Measurements from ENCODE around the gene ITPR2.
"Not testable (repeated sequence)": the region's sequence is repeated elsewhere in the genome, so short reads cannot be mapped to it uniquely, and the experiment has no call there.

Gene ITPR2

DNA sequence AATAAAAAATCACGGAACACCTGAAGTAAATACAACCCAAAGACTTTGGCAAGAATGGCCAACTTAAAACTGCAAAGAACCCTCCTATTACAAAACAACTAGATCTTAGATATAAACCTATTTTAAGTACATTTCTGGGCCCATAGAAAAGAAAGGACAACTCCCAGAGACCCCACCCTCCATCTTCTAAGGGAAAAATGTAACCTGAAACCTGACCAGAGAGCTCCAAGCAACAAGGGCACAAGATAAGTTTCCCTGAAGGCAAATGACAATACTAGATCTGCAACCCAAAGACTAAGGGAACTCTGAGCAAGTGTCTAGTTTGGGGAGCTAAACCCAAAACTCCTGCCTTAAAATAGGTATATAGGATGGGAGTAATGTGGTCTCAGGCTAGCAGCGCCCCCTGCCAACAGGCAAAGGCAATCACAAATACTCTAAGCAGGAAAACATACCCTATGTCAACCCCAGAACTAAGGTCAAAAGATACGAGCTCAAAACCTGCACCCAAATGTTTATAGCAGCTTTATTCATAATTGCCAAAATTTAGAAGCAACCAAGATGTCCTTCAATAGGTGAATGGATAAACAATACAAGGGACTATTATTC is 218.9 kb downstream of the ITPR2 start:
- peak in 1 of 2 experiments; percentile 63 for DNase-seq

DNA sequence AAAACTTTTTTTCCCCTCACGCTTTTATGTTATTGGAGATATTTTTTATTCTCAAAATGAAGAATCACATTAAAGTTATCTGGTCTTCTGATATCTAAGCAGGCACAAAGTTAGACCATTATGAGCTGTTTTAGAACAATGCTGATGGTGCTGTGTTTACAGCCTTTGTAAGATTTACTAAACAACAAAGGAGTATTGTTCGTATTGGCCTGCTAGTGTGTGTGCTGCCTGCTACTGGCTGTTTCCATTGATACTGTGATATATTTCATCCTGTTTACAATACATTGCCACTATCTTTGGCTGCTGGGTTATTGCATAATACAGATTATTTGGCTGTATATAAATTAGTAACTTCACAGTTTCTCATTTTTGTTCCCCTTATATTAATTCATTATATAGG is 220.8 kb downstream of the ITPR2 start:
- no peak for DNase-seq

DNA sequence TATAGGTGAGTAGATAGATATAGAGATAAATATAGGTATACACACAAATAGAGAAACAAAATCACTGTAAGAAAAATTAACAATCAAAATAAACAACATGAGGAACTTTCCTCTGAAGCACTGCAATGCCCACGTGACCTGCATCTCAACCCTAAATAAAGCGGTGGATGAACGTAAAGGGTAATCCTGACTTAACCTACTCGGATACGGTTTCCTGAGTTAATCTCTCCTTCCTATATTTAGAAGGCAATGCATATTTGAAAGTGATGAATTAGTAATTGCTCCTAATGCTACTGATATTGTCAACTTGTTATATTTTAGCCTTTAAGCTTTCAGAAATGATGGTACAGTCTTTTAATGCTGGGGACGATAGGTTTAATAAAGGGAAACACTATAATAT is 221.4 kb downstream of the ITPR2 start:
- DNase-seq = no peak

- no peak for DNase-seq
Observed at GRCh38 chr12:26610774-26611173, 222.2 kb downstream of the ITPR2 start.

DNA sequence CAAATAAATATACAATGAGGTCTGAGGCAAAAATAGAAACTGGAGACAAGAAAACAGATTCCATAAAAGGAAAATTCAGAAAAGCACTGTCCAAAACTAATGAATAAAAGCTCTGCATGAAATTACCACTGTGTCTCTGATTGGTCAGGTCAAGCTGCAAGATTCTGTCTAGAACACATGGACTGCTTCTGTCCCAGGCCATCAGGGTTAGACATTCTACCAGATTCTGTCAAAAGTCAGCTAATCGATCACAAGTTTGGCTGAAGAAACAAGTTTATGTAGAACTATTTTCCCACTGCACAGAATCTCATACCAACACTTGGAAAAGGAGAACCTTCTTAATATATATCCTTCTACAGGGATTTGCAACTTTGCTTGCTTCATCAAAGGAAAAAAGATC is 223.0 kb downstream of the ITPR2 start:
- no peak for DNase-seq

DNA sequence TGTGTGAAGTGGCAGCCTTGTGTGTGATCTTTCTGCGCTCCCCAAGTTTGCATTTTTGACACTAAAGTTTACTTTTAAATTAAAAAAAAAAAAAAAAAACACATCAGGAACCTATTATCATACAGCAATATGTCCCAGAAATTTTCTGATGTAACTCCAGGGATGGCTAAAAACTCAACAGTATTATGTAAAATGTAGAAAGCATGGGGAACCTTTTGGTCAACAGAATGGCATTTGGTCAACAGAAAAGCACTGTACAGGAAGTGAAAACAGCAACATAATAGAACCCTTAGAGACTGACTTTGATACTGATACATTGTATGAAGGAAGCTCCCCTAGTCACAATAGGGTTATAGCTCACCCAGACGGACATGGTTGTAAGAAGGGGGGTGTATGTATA is 224.3 kb downstream of the ITPR2 start:
- DNase-seq = no peak

DNA sequence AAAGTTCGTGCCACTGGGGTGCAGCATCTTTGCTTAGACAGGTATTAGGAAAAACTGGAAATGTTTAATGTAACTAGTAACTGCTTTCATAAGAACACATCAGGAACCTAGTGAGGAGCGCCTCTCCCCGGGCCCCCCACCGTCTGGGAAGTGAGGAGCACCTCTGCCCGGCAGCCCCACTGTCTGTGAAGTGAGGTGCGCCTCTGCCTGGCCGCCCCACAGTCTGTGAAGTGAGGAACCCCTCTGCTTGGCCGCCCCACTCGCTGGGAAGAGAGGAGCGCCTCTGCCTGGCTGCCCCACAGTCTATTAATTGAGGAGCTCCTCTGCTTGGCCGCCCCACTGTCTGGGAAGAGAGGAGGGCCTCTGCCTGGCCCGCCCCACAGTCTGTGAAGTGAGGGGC is 224.7 kb downstream of the ITPR2 start:
- no peak for DNase-seq

DNA sequence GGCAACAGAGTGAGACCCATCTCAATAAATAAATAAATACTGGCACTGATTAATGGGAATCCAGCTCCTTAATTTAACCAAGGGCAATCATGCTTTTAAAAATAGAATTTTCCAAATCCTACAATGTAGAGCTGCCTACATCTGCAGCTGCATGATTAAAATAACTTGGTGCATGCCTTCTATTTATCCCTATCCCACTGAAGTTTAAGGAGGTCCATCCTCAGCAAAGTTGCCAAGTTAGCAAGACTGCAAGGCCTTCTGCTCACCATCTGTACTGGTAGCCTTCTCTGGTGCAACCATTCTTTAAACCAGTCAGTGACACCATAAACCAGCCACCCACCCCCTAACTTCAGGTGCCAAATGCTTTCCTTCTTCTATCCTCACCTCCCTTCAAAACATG is 226.1 kb downstream of the ITPR2 start:
- no peak for DNase-seq

- not testable (repeated sequence) for DNase-seq
Observed at GRCh38 chr12:26604813-26605212, 228.2 kb downstream of the ITPR2 start.

DNA sequence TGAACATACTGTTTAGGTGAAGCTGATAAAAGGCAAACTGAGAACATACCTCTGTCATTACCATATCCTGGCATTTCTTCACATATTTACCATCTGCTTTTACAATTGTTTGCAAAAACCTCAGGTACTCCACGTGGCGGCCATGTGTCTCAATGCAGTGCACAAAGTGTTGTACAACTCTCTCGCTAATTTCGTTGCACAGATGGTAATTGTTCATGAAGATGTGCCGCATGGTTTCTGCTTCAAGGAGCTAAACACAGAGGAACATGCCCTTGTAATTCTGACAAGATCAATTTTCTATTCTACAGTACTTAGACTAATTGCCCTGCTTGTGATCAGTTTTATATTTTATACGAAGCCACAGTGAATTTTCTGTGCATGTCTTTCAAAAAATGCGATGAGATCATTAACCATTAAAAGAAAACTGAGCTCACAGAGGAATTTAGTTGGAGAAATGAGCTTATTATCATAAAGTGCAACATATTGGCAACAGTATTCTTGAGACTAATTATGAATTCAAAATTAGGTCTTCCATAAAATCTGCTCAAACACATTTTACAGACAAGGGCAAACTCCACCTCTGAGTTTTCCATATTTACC is 233.8 kb downstream of the ITPR2 start:
- DNase-seq = peak in 1 of 2 experiments; percentile 13

- peak in 1 of 2 experiments; percentile 23 for DNase-seq
Observed at GRCh38 chr12:26595806-26596205, 237.2 kb downstream of the ITPR2 start.

DNA sequence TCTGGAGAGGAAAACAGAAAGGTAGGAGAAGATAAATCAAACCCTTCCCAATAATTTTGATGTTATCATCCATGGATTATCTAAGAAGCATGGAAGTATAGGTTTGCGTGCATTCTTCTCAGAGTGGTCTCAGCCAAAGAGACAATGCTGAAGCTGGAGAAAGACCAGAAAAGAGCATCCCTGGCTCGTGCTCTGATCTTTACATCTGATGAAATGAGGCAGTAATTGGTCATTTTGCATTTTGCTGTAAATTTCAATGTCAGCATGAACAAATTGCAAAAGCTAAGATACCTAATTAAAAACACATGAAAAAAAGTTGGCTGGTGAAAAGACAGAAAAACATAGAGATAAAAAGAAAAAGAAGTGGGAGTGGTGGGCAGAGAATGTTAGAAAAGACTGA is 252.4 kb downstream of the ITPR2 start:
- no peak for DNase-seq

GRCh38 chr12:26576266-26576665 is 256.7 kb downstream of the ITPR2 start:
- no peak for DNase-seq

DNA sequence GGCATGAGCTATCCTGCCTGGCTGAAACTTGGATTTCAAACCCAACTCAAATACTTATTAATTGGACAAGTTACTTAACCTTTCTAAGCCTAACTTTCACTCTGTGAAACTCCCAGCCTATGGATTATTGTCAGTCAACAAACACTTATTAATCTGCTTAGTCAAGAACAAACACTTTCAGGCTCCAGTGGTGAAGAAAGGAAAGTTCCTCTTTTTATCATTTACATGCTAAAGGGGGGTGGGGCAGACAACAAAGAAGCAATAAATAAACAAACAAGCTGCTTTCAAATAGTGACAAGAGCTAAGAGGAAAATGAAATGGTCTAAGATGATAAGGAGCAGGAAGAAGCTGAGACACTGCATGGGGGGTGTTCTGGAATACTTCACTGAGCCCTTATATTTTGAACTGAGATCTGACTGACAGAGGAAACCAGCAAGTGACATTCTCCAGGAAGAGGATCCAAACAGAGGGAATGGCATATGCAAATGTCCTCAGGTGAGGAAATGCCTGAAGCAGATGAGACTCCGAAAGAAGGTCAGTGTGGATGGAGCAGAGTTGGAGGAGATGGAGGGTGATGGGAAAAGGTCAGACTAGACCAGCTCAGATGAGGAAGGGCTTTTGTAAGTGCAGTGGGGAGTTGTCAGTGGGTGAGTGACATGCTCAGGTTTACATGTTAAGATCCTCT is 259.6 kb downstream of the ITPR2 start:
- DNase-seq = no peak

DNA sequence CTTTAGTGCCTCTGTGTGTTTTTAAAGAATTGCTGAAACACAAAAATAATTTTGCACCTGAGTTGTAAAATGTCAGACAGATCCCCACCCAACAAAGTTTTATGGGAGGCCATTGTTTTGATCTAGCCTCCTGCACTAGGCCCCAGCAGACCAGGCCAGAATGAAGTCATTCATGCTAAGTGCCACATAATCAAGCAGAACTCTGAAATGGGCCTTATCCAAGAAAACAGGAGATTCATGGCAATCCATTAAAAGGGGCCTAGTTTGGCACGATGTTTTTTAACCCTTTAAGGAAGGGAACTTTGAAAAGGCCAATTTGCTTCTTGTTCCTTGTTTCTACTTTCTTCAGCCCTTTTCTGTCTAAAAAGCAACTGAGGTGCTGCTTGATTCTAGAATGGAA is 260.9 kb downstream of the ITPR2 start:
- peak in 1 of 2 experiments; percentile 41 for DNase-seq

- DNase-seq = no peak
Observed at GRCh38 chr12:26571560-26571959, 261.4 kb downstream of the ITPR2 start.

GRCh38 chr12:26567126-26567525 is 265.9 kb downstream of the ITPR2 start:
- DNase-seq = peak in 1 of 2 experiments; percentile 36

- peak; percentile 46 to 80 for DNase-seq
Observed at GRCh38 chr12:26566675-26567074, 266.3 kb downstream of the ITPR2 start.

DNA sequence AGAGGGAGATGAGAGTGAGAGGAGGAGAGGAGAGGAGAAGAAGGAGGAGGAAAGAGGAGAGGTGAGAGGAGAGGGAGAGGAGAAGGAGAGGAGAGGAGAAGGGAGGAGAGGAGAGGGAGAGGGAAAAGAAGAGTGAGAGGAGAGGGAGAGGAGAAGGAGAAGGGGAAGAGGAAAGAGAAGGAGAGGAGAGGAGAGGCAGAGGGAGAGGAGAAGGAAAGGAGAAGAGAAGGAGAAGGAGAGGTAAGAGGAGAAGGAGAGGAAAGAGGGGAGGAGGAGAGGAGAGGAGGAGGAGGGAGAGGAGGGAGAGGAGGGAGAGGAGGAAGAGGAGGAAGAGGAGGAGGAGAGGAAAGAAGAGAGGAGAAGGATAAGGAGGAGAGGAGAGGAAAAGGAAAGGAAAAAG is 266.8 kb downstream of the ITPR2 start:
- DNase-seq = no peak

DNA sequence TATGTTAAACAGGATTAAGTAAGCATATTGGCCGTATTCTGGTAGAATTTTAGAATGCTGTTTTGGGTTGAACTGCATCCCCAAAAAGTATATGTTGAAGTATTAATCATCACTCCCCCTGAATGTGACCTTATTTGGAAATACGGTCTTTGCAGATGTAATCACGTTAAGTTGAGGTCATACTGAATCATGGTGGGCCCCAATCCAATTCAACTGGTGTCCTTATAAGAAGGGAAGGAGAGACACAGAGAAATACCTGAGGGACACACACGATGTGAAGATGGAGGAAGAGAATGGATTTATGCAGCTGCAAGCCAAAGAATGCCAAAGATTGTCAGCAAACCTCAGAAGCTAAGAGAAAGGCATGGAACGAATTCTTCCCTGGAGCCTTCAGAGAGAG is 268.6 kb downstream of the ITPR2 start:
- no peak for DNase-seq

GRCh38 chr12:26563552-26563951 is 269.4 kb downstream of the ITPR2 start:
- DNase-seq = no peak

DNA sequence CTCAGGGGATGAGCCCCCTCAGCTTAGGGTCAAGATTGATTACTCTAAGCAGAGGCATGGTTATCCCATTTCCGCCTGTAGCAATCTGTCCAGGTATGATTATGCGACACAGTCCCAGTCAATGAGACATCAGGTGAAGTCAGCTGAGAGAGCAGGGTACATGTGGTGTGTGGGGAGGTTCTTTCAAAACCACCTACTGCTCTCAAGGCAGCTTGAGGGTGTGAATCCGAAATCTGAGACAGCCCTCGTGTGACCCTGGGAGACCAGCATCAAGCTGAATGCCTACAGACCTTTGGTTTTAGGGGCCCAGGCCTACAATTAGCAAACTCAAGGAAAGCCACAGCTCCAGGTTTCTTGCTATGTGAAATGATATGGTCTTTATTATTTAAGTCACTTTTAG is 275.7 kb downstream of the ITPR2 start:
- DNase-seq = no peak

DNA sequence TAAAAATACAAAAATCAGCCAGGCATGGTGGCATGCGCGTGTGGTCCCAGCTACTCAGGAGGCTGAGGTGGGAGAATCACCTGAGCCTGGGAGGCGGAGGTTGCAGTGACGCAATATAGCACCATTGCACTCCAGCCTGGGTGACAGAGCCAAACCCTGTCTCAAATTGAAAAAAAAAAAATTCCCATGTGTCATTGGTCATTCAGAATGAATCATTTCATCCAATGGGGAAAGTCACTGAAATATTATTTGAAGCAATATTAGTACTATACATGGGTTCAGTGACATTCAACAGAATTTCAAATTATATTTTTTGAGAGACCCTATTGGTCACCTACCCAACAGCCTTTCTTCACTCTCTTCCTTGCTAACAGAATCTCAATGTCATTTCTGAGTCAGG is 276.1 kb downstream of the ITPR2 start:
- DNase-seq = no peak

GRCh38 chr12:26555139-26555538 is 277.9 kb downstream of the ITPR2 start:
- no peak for DNase-seq

DNA sequence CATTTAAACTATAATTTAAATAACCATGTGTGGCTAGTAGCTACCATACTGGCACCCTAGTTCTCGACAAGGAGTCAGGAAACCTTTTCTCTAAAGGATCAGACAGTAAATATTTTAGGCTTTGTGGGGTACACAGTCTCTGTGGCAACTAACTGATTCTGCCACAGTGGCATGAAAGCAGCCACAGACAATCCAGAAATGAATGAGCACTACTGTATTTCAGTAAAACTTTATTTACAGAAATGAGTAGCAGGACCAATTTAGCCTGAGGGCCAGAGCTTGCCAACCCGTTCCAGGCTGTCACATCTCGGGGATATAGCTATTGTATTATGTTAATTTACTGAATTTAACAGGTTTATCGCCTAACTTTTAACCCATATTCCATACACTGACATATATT is 278.7 kb downstream of the ITPR2 start:
- no peak for DNase-seq

Data from NCI-H446 (cell line).